PC-9 (cell line): ENCODE measurements around the gene PHB1. TPM values are rescaled to one million over a fixed set of nuclear protein-coding genes. Genes with fewer than 3 reads are reported as not detected.

Experiments
- BruUV-seq: library from RNA; stranded (reverse); fragments of 400-500 nt; replicated peaks from 2 replicates; lab custom pipeline; 2021; lab: Mats Ljungman, UMichigan
- CTCF ChIA-PET: fragments of 300-600 bp; sonication (Branson Sonifier 250); formaldehyde crosslinking; loops from one replicate; lab custom pipeline; 2022; ENCODE audit warnings: antibody characterized with exemption; lab: Charles Lee
- POLR2A ChIA-PET: fragments of 300-600 bp; sonication (Branson Sonifier 250); formaldehyde crosslinking; loops from one replicate; lab custom pipeline; 2022; ENCODE audit warnings: antibody characterized with exemption; ENCODE audit not compliant: unreplicated experiment; lab: Charles Lee
- DNase-seq, 2 experiments: peaks; one replicate each; pipeline versions ENCODE4 v3.0.0 to v3.0.0-alpha.2; 2015 to 2022; ENCODE audit warnings: mixed read lengths in 1 of 2
- H2AFZ ChIP-seq: fragments of 200-600 bp; sonication (generic); 2 replicates; pipeline ENCODE4 v1.8.1; 2017; ENCODE audit warnings: antibody characterized with exemption
- H3F3A ChIP-seq: fragments of 200-600 bp; sonication (generic); 2 replicates; pipeline ENCODE4 v1.8.1; 2017; ENCODE audit warnings: antibody characterized with exemption, mild to moderate bottlenecking, low read depth; ENCODE audit not compliant: insufficient read depth
- H3K27ac ChIP-seq: fragments of 200-600 bp; sonication (generic); 2 replicates; pipeline ENCODE4 v1.6.1; 2016; ENCODE audit warnings: mixed run types
- H3K27me3 ChIP-seq: fragments of 200-600 bp; sonication (generic); 2 replicates; pipeline ENCODE4 v1.6.1; 2016; ENCODE audit warnings: low read depth, mixed run types; ENCODE audit not compliant: insufficient read depth
- H3K36me3 ChIP-seq: fragments of 200-600 bp; sonication (generic); 2 replicates; pipeline ENCODE4 v1.6.1; 2016; ENCODE audit warnings: low read depth, mixed run types
- H3K4me1 ChIP-seq: fragments of 200-600 bp; sonication (generic); replicated peaks from 2 replicates; pipeline ENCODE4 v1.6.1; 2016; ENCODE audit warnings: mixed run types; ENCODE audit not compliant: insufficient read depth
- H3K4me2 ChIP-seq: fragments of 200-600 bp; sonication (generic); 2 replicates; pipeline ENCODE4 v1.6.1; 2017; ENCODE audit warnings: mixed run types
- H3K4me3 ChIP-seq: fragments of 200-600 bp; sonication (generic); 2 replicates; pipeline ENCODE4 v1.6.1; 2016; ENCODE audit warnings: mixed run types
- H3K79me2 ChIP-seq: fragments of 200-600 bp; sonication (generic); 2 replicates; pipeline ENCODE4 v1.6.1; 2017; ENCODE audit warnings: low read depth, mixed run types
- H3K9me2 ChIP-seq: fragments of 200-600 bp; sonication (generic); 2 replicates; pipeline ENCODE4 v1.8.1; 2017; ENCODE audit warnings: mild to moderate bottlenecking; ENCODE audit not compliant: insufficient read depth
- H3K9me3 ChIP-seq: fragments of 200-600 bp; sonication (generic); 2 replicates; pipeline ENCODE4 v1.8.1; 2016; ENCODE audit warnings: low read depth; ENCODE audit not compliant: insufficient read depth
- H4K20me1 ChIP-seq: fragments of 200-600 bp; sonication (generic); 2 replicates; pipeline ENCODE4 v1.8.1; 2017; ENCODE audit not compliant: insufficient read depth
- CTCF ChIP-seq: fragments of 200-600 bp; sonication (generic); conservative IDR thresholded peaks from 2 replicates; pipeline ENCODE4 v1.6.1; 2017; ENCODE audit warnings: mixed run types, antibody characterized with exemption, mild to moderate bottlenecking, moderate library complexity
- EZH2 ChIP-seq: fragments of 200-600 bp; sonication (generic); IDR thresholded peaks from 2 replicates; pipeline ENCODE4 v1.8.0; 2017; ENCODE audit warnings: antibody characterized with exemption, low read depth
- intact Hi-C: fragments of 100-400 bp; cut with micrococcal nuclease; formaldehyde crosslinking; loops from one replicate; pipeline ENCODE4 v1.10.0; 2022; ENCODE audit not compliant: unreplicated experiment
- total RNA-seq: library from RNA; stranded (reverse); gene quantifications from 2 replicates; pipeline ENCODE4 v1.2.3, GENCODE V29; 2021

The PHB1 gene
- total RNA-seq, 1 experiment from 2014 or later = 244 TPM

GRCh38 chr17:49406421-49407061 is 8.1 kb downstream of the PHB1 start:
- Histone ChIP-seq H3F3A (peaks cover 9% of the 10 kb centered on the region), H3K9me3 (no peaks in the 10 kb centered on the region), H3K27ac (no peak overlapping the region), H3K36me3 (peaks cover 25% of the 10 kb centered on the region), H4K20me1 (peaks cover 11% of the 10 kb centered on the region), H2AFZ (no peak overlapping the region), H3K79me2 (no peaks in the 10 kb centered on the region), H3K9me2 (no peaks in the 10 kb centered on the region), H3K4me1 (no peaks in the 10 kb centered on the region), H3K4me3 (no peak overlapping the region), H3K27me3 (no peaks in the 10 kb centered on the region), H3K4me2 (no peak overlapping the region)
- intact Hi-C loops = no loop called here
- TF ChIP-seq EZH2 = no peak
- TF ChIP-seq CTCF = no peak
- DNase-seq = no peak
- POLR2A ChIA-PET = no interaction called here
- CTCF ChIA-PET = no interaction called here
- no TSS peak for BruUV-seq

GRCh38 chr17:49404906-49405305 is 9.8 kb downstream of the PHB1 start:
- TF ChIP-seq EZH2 = no peak
- no peak for TF ChIP-seq CTCF
- no peak for DNase-seq
- Histone ChIP-seq H3K9me3 (no peaks in the 10 kb centered on the region), H3F3A (peaks cover 14% of the 10 kb centered on the region), H4K20me1 (peaks cover 11% of the 10 kb centered on the region), H3K79me2 (no peaks in the 10 kb centered on the region), H3K4me1 (no peaks in the 10 kb centered on the region), H2AFZ (no peak overlapping the region), H3K27me3 (no peaks in the 10 kb centered on the region), H3K27ac (no peak overlapping the region), H3K36me3 (peaks cover 25% of the 10 kb centered on the region), H3K9me2 (no peaks in the 10 kb centered on the region), H3K4me2 (no peak overlapping the region), H3K4me3 (no peak overlapping the region)
- no TSS peak for BruUV-seq
- intact Hi-C loops = no loop called here
- CTCF ChIA-PET = no interaction called here
- POLR2A ChIA-PET = no interaction called here

GRCh38 chr17:49404361-49404760 is 10.3 kb downstream of the PHB1 start:
- Histone ChIP-seq H3K9me3 (no peaks in the 10 kb centered on the region), H3K27me3 (no peaks in the 10 kb centered on the region), H3F3A (peaks cover 14% of the 10 kb centered on the region), H4K20me1 (peaks cover 11% of the 10 kb centered on the region), H3K9me2 (no peaks in the 10 kb centered on the region), H3K79me2 (no peaks in the 10 kb centered on the region), H3K27ac (no peak overlapping the region), H3K36me3 (peaks cover 25% of the 10 kb centered on the region), H3K4me3 (no peak overlapping the region), H3K4me2 (no peak overlapping the region), H3K4me1 (no peaks in the 10 kb centered on the region), H2AFZ (no peak overlapping the region)
- BruUV-seq = no TSS peak
- no peak for DNase-seq
- TF ChIP-seq CTCF (no peak), EZH2 (no peak)
- ChIA-PET CTCF (no interaction called here), POLR2A (no interaction called here)
- intact Hi-C loops = no loop called here
